B cell (primary cell): Measurements from ENCODE around the gene PPP4R3A.

Source experiments
- EZH2 ChIP-seq: IDR thresholded peaks from 2 replicates; pipeline ENCODE4 v1.6.1; 2012; ENCODE audit warnings: borderline replicate concordance, low read depth, mild to moderate bottlenecking, moderate library complexity, low read length; ENCODE audit not compliant: insufficient read depth, poor library complexity, severe bottlenecking
- TF ChIP-seq, protein P1 (sequence below): fragments of 200-600 bp; IDR thresholded peaks from one replicate; pipeline ENCODE4 v1.8.0; 2022; ENCODE audit warnings: antibody characterized with exemption, mild to moderate bottlenecking

- TF ChIP-seq, protein P1, sequence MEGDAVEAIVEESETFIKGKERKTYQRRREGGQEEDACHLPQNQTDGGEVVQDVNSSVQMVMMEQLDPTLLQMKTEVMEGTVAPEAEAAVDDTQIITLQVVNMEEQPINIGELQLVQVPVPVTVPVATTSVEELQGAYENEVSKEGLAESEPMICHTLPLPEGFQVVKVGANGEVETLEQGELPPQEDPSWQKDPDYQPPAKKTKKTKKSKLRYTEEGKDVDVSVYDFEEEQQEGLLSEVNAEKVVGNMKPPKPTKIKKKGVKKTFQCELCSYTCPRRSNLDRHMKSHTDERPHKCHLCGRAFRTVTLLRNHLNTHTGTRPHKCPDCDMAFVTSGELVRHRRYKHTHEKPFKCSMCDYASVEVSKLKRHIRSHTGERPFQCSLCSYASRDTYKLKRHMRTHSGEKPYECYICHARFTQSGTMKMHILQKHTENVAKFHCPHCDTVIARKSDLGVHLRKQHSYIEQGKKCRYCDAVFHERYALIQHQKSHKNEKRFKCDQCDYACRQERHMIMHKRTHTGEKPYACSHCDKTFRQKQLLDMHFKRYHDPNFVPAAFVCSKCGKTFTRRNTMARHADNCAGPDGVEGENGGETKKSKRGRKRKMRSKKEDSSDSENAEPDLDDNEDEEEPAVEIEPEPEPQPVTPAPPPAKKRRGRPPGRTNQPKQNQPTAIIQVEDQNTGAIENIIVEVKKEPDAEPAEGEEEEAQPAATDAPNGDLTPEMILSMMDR, result no peak
- no peak for TF ChIP-seq EZH2
These were observed 45.4 kb upstream of the PPP4R3A start for GRCh38 chr14:91555531-91555930.
